GM19239 (cell line): ENCODE measurements around the gene DCDC2B.

Experiments used
- DNase-seq: peaks from one replicate; pipeline ENCODE4 v3.0.0; 2011; ENCODE audit warnings: low spot score; ENCODE audit not compliant: insufficient read length
- FAIRE-seq: peaks from 2 replicates; lab custom pipeline; 2011; peaks lifted over from hg19 to GRCh38; lab: Jason Lieb, UNC

Gene DCDC2B

DNA sequence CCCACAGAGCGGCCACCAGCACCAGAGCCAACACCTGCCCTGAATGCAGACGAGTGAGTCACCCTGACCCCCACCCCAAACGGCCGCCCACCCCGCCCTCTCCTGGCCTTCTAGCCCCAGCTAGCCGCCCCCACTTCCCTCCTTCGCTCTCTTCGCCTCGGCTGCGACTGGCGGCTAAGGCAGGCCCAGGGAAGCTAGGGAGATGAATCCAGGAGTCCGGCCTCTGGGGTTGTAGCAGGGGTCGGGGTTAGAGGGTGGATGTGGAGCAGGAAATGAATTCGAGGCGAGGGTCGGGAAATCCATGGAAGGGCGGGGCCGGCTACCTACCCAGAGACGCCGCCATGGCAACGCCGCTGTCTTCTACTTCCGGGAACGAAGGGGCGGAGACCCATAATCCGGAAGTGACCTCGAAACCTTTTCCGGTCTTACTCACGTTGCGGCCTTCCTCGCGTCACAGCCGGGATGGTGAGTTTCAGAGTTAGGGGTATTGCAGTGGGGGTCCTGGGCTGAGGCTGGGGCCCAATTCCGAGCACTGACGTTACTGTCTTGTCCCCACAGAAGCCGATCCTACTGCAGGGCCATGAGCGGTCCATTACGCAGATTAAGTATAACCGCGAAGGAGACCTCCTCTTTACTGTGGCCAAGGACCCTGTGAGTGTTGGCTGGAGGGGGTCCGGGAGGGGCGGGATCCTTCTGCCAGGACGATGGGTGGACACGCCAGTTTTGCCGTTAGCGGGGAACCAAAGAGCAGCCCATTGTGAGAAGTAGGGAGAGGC, 13.3 kb downstream of the DCDC2B start, which contains the start of the genes EIF3I and TMEM234:
Gene EIF3I, plus strand, starts transcription at position 428 of the 776 bp plus-strand sequence. Its CDS starts 35 bp downstream, at position 463.
Gene TMEM234, minus strand, starts transcription at position 374 of the 776 bp plus-strand sequence. Its CDS starts 31 bp downstream, at position 343.
- peak; percentile 97 for FAIRE-seq
- peak; percentile 92 for DNase-seq

DNA sequence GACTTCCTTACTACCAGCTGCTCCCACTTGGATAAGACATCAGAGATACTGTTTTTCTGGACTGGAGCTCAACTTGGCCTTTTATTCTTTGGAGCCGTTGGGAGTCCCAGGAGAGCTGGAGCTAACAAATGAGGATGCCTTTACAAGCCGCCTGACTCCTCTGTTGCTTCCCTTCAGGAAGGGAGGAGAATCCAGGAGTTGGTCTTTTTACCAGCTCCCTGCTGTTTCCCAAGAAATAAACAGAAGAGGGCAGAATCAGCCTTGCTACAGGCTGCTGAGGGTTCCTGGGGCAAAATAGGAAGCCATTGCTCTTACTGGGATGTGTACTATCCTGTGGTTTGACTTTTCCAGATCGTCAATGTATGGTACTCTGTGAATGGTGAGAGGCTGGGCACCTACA, 14.8 kb downstream of the DCDC2B start:
- no peak for DNase-seq
- FAIRE-seq, result no peak

DNA sequence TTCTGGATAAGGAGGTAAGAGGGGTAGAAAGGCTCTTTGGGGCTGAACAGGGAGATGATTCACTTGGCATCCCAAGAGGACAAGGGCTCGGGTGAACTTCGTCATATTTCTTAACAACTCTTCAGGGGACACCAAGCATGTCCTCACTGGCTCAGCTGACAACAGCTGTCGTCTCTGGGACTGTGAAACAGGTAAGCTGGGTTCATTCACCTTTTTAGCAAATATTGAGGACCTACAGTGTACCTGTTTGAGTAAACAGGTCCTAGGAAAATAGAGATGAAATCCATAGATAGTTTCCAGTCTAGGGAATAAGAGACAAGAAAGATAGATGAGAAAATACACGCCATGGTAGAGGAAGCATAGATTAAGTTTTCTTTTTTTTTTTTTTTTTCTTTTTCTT, 15.4 kb downstream of the DCDC2B start:
- no peak for FAIRE-seq
- DNase-seq, result no peak

DNA sequence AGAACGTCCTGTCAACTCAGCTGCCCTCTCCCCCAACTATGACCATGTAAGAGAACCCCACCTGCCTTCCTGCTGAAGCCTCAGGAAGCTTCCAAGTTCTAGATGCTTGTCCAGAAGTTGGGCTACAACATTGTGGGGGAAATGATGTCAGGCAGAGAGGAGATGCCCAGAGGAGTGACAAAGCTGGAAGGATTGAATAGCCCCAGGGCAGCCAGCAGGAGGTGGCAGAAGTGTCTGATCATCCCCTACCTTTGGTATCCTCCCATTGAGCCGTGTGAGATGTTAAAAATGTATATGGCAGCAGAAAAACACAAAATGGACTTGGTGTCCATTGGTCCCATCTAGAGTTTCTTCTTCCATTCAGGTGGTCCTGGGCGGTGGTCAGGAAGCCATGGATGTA, 19.9 kb downstream of the DCDC2B start:
- FAIRE-seq, result no peak
- no peak for DNase-seq

DNA sequence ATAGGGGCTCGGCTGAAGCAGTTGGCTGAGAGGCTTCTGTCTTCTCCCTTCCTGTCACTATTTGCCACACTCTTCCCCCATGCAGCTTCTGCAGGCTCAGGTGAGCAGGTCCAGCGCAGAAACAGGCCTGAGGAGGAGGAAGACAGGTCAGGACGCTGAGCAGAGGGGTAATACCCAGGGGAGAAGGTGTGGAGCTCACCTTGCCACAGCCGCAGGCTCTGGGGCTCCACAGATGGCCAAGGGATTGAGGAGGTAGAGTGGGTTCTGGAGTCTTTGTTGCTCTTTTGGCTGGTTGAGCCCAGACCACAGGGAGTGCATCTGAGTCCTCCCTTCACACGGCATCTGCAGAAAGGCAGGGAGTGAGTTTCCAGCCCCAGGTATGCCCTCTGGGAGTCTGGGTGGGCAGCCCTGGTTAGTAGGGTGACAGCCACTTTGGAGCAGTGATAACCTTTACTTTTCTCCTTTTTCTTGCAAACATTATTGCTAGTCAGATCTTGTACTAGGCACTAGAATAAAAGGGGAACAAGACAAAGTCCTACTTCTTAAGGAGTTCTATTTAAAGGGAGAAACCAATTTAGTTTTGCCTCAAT, 23.0 kb downstream of the DCDC2B start:
- no peak for DNase-seq
- no peak for FAIRE-seq

DNA sequence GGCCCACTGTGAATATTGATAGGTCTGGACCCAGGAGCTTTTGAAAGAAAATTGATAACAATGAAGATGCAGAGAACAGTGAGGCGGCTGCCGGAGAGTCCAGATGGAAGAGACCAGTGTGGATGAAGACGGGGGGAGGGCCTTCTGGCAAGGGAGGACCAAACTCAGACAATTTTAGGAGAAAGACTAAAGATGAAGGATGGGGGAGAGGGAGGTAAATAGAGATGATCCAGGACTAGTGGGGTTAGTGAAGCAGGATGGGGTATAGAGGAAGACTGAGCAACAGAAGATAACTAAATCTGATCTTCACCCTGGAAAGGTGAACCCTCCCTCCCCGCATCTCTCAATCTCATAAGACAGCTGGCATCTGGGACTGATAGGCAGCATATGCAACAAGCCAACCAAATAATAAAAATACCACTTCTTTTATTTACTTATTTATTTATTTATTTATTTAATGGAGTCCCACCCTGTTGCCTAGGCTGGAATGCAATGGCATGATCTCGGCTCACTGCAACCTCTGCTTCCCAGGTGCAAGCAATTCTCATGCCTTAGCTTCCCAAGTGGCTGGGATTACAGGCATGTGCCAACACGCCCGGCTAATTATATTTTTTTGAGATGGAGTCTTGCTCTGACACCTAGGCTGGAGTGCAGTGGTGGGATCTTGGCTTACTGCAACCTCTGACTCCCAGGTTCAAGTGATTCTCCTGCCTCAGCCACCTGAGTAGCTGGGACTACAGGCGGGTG, 23.8 kb downstream of the DCDC2B start:
- no peak for DNase-seq

DNA sequence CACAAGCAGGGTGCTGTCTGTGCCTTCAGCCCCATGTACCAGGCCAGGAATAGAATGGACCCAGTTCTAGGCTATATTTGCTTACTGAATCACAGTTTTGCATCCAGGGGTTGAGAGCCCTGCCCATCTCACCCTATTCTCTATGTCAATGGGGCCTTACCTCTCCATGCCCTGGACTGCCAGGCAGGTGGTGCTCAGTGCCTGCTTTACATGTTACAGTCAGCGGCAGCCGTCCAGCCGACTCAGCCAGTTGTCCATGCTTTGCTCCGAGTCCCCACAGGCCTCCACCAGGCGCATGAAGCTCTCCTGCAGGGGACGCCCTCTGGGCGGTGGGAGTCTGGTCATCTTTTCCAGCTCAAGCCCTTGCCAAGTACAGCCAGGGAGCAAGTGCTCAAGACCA, 25.9 kb downstream of the DCDC2B start:
- DNase-seq (no peak), FAIRE-seq (no peak)

More for the DNA sequence above, 23.8 kb downstream of the DCDC2B start:
- no peak for FAIRE-seq

DNA sequence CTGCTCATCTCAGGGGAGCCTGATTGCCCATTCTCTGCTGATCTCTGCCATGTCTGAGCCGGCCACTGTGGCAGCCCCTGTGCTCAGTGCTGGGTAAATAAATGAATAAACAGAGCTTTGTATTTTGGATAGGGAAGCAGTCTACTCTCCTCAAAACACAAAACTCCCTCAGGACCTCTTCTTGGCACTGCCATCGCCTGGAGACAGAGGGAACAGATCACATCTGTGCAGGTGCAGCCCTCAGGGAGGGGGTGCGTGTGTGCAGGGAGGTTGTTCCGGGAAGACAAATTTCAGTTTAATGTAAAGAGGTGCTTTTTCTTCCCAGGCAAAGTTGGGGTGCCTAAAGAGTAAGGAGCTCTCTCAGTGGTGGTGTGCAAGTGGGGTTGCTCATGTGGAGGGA, 30.4 kb downstream of the DCDC2B start:
- DNase-seq (no peak), FAIRE-seq (no peak)

DNA sequence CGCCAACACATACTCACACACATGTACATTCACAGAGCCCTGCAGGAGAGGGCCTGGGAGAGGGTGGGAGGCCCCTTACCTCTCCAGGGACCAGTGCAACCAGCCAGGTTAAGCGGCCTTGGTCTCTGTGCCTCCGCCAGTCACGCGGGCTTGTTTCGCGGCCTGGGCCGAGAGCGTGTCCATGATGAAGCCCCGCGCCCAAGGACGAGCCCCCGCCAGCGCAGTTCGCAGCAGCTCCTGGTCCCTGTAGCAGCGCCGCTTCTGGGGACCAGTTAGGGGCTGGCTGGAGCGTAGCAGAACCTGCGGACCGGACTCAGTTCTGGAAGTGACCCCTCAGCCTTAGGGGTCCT, 30.9 kb downstream of the DCDC2B start:
- DNase-seq, result no peak
- FAIRE-seq, result no peak

DNA sequence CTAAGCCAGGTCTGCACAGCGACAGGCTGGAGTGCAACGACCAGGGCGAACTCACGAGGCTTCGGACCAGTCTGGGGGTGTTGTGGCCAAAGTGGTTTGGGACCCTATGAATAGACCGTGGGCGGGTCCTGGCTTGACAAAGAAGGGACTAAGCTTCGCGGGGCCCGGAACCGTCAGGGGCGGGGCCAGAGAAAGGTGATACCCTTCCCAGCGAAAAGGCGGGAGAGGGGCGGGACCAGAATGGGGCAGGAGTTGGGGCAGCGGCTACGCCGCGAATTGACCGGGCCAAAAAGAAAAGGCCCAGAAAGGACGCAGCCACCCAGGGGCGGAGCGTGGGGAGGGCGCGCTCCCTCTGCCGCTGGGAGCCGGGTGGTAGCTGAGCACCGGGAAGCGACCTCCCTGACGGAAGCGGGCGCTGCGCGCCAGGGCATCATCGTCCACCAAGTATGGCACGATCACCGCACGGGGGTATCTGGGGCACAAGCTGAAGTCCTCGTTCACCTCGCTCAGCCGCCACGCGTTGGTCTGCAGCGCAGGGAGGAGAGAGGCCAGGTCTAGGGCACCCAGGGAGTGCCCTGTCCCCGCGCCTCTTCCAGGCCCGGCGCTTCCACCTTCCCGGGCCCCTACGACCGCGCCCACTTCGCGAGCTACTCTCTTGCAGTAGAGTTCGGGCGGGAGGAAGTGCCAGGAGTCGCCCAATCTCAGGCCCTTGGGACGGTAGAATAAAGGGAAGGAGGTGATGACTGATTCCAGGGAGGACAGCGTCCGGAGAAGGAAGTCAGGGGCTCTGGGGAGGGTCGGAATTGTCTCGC, 31.5 kb downstream of the DCDC2B start:
- DNase-seq (peak; percentile 41), FAIRE-seq (peak; percentile 68)

DNA sequence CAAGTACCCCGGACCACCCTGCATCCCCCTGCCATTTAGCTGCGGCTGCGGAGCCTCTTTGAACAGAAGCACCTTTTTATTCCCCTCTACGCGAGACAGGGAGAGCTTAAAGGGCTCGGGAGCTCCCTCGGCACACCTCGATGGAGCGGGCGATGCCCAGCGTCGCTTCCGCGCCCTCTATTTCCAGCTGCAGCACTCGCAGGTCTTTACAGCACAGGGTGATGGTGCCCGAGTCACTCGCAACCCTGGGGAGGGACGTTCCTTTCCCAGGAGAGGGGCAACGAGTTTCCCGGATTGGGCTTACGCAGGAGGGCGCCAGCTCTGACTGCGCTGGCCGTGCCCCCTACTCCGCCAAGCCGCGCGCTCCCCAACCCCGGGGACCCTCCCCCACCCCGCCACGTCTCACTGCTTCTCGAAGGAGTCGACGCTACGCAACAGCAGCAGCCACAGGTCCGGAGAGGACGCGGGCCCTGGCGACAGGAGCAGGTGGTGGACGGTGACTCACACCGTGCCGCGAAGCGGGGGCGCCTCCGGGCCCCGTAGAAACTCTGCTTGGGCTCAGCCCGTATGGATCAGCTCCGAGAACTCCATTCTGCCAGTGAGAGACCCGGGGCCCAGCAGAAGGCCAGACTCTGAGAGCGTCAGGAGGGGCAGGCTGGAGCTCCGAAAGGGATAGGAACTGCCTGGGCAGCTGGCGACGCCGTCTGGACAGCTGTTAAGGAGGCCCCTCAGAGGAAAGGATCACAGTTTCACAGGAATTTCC, 32.3 kb downstream of the DCDC2B start:
- DNase-seq, result peak; percentile 53
- FAIRE-seq, result peak; percentile 51

DNA sequence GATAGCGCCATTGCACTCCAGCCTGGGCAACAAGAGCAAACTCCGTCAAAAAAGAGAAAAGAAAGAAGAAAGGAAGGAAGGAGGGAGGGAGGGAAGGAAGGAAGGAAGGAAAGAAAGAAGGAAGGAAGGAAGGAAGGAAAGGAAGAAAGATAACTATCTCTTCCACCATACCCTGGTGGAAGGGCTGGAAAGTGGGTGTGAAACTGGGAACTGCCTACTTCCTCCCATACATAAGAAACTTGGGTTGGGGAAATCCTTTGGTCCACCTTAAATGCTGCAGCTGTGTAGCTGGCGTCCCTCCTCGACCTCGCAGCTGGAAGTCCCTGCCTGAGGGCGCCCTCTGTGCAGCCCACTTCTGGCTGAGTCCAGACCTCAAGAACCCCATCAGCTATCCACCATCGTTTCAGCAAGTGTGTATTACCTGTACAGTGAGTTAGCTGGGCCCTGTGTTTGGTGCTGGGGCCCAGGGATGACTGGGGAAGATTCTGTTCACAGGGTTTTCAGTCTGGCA, 33.5 kb downstream of the DCDC2B start:
- DNase-seq (no peak), FAIRE-seq (peak; percentile 51)

DNA sequence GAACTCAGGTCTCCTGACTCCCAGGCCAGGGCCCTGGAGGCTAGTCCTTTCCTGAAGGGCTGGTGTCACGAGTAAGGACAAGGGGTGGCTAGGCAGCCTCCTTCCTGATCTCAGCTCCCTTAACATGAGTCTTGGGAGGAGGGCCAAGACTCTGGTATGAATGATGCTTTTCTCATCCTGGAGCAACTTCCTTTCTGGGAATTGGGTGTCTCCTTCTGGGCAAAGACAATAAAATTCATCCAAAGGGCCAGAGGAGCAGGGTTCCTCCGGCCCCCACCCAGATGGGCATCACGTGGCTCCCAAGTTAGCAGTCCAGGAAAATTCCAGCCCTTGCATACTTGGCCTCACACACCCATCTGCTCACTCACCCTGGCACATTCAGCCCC, 38.0 kb downstream of the DCDC2B start, which contains the start of gene FAM167B:
Gene FAM167B, plus strand, starts transcription at position 335 of the 386 bp plus-strand sequence. CDS start 200 bp downstream, outside the sequence.
- FAIRE-seq (no peak), DNase-seq (no peak)

DNA sequence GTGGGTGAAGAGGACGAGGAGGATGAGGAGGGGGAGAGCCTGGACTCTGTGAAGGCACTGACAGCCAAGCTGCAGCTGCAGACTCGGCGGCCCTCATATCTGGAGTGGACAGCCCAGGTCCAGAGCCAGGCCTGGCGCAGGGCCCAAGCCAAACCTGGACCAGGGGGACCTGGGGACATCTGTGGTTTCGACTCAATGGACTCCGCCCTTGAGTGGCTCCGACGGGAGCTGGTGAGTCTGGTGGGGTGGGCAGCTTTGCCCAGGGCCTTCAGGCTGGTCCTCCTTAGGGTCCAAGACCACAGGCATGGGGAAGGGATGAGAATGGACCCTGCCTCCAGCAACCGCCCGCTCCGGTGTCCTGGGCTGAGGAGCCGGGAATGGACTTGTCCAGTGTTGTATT, 38.6 kb downstream of the DCDC2B start:
- FAIRE-seq (no peak), DNase-seq (no peak)

DNA sequence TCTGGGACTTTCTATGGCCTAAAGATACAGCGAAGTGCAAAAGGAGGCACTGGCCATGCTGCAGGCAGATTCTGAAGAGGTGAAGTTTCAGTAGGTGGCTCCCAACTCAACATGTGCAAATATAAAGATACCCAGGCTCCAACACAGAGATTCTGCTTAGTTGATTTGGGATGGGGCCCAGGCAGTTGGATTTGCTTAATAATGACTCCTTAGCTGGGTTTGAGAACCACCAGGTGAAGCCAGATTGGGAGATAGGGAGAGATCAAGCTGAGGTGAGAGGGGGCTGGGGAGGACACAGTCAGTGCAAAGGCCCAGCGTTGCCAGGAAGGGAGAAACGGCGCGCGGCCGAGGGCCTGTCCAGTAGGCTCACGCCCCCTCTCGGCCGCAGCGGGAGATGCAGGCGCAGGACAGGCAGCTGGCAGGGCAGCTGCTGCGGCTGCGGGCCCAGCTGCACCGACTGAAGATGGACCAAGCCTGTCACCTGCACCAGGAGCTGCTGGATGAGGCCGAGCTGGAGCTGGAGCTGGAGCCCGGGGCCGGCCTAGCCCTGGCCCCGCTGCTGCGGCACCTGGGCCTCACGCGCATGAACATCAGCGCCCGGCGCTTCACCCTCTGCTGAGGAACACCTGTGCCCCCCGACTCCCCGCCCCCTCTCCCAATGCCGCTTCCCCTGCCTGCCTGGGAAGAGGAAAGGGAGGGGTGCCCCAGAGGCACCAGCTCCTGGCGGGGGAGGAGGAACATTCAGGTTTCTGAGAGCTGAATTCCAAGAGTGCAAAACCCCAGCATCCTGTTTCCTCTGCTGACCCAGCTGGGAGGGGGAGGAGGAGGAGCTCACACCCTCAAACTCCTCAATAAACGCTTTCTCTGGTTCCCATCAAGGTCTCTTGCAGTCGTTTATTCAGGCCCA, 39.3 kb downstream of the DCDC2B start:
- no peak for DNase-seq
- peak; percentile 76 for FAIRE-seq

DNA sequence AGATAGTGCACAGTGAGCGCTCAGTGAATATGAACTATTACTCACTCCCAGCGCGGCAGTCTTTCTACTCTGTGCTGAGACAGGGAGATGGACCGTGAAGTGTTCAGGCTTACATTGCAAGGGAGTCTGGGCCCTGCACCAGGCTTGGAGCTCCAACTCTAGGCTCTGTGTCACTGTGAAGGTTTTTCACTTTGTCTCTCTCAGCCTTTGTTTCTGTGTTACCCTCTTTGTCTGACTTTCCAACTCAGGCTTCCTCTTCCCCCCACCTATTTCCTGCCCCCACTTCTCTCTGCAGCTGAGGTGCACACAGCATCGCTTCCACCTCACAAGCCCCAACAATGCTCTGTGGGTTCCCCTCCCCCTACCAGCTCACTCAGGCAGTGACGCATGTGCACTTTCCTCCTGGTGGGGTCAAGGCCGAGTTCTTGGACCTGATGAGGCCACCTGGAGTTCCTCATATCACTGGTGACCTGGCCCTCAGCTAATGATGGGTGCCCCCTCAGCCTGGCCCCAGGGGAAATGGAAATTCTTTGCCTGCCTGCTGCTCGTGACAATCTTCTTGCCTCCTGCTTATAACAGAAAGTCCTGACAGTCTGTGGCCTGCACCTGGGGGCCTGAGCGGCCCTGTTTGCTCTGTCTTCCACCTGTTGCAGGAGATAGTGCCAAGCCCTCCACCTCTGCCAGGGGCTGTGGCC, 41.1 kb downstream of the DCDC2B start:
- DNase-seq (peak; percentile 75), FAIRE-seq (peak; percentile 94)

DNA sequence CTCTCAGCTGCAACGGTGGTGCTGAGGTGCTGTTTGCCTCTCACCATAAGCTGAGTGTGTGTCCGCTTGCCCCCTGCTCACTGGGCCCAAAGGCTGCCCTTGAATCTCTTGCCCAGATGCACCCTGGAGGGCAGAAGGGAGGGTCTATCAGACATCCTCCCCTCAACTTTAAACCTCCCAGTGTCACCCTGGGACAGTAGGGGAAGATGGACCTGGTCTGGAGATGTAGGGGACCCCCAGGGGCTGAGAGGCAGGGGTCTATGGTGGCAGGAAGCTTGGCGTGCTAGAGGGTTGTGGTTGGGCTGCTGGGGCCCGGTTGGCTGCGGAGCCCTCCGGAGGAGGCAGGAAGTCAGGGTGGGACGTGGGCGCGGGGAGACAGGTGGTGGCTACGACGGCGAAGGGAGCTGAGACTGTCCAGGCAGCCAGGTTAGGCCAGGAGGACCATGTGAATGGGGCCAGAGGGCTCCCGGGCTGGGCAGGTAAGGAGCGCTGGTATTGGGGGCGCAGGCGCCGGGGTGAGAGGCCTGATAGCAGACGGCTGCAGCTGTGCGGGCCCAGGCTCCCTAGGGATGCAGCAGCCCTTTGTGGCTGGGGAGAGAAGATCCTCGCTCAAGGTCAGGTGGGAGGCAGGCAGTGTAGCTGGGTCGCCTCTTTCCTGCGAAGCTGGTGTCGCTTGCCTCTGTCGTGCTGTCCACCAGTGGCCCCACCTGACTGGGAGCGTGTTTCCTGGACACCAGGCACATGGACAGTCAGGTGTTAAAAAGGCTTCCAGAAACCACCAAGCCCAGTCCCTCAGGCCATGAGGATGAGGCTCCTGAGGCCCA, 42.2 kb downstream of the DCDC2B start, which contains the start of gene LCK:
Gene LCK, plus strand, starts transcription at position 373 of the 824 bp plus-strand sequence. CDS start 23,065 bp downstream, outside the sequence.
- DNase-seq (no peak), FAIRE-seq (peak; percentile 78)
